Ovary (tissue), 1 donor: ENCODE measurements around the gene ARMC6.

ENCODE experiments used
- EP300 ChIP-seq: sonication (generic); formaldehyde crosslinking; IDR thresholded peaks from one replicate; pipeline ENCODE4 v1.6.1; 2017; ENCODE audit warnings: antibody characterized with exemption
- POLR2A ChIP-seq: fragments of 450-650 bp; IDR thresholded peaks from one replicate; pipeline ENCODE4 v1.6.1; 2017; ENCODE audit warnings: antibody characterized with exemption, mild to moderate bottlenecking, moderate library complexity

DNA sequence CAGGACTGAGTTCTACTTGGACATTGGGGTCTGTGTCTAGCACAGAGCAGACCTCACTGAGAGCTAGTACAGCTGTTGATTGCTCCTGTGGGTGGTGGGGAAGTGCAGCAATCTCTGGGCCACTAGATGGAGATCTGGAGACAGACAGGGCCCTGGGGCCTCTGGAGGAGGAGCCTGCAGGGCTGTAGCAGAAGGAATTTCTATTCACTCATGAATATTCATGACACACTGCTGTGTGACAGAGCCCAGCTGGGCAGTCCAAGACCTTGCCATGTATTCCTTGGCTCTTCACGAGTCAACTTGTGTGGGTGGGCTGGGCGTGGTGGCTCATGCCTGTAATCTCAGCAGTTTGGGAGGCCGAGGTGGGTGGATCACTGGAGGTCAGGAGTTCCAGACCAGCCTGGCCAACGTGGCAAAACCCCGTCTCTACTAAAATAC lies 37.6 kb upstream of the ARMC6 start:
- TF ChIP-seq POLR2A (no peak), EP300 (no peak)
